Measurements from ENCODE around the gene THOC2. TPM values are rescaled to one million over a fixed set of nuclear protein-coding genes. Genes with fewer than 3 reads are reported as not detected.

The THOC2 gene
- total and polyA plus RNA-seq, 9 of the 15 experiments (the other 6 are each of a cell fraction or from before 2014, with no cell fraction given): 131 to 234 (median 192) TPM

DNA sequence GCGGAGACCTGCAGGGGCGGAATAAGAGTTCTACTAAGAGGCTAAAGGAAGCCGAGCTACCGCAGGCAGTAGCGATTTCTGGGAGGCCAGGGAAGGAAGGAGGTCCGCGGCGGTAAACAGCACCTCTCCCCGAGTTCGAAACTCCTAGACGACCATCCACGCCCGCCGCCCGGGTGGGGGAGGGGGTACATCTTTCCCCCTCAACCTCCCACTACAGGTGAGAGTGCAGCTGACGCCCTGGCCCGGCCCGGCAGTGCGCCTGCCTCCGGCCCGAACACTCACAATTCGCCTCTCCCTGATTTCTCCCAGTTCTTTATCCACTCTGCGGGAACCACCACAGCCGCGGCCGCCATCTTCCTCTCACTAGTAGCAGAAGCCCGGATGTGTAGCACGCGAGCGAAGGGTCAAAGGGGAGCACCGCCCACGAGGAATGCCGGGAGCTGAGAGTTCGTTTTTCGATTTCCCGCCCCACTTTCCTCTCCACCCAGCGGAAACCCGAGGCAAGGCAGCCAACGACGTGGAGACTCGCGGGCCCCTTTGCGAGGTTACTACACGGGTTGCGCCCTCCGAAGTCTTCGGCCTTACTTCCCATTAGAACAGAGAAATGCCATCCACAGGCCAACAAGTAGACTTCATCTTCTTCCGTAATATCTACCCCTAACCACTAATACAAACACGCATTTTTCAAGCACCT, at the start of gene THOC2 (continued):
- TF ChIP-seq, protein P1, sequence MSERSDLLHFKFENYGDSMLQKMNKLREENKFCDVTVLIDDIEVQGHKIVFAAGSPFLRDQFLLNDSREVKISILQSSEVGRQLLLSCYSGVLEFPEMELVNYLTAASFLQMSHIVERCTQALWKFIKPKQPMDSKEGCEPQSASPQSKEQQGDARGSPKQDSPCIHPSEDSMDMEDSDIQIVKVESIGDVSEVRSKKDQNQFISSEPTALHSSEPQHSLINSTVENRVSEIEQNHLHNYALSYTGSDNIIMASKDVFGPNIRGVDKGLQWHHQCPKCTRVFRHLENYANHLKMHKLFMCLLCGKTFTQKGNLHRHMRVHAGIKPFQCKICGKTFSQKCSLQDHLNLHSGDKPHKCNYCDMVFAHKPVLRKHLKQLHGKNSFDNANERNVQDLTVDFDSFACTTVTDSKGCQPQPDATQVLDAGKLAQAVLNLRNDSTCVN (CRISPR knock-in tag; IDR thresholded peaks at IDR 0.05): no peak
- TF ChIP-seq, protein P2, sequence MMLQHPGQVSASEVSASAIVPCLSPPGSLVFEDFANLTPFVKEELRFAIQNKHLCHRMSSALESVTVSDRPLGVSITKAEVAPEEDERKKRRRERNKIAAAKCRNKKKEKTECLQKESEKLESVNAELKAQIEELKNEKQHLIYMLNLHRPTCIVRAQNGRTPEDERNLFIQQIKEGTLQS (IDR thresholded peaks at IDR 0.05): no peak
- TF ChIP-seq, protein P2 (CRISPR knock-in tag; conservative IDR thresholded peaks at IDR 0.05): no peak
- TF ChIP-seq PTTG1 (tag; IDR thresholded peaks at IDR 0.05; ENCODE audit: low read depth) (no peak), ZNF274 (IDR thresholded peaks at IDR 0.05; ENCODE audit: borderline replicate concordance, low read depth, low read length) (no peak), STAT5A (IDR thresholded peaks at IDR 0.05; ENCODE audit: borderline replicate concordance, low read length) (no peak), ZFP36 (IDR thresholded peaks at IDR 0.05; ENCODE audit: low read depth, low read length, partially characterized antibody) (no peak), BRD4 (IDR thresholded peaks at IDR 0.05) (no peak), POLR3A (IDR thresholded peaks at IDR 0.05; ENCODE audit: borderline replicate concordance, extremely low read depth, insufficient read depth, insufficient read length) (no peak), ZNF551 (CRISPR knock-in tag; IDR thresholded peaks at IDR 0.05) (no peak), ILF3 (IDR thresholded peaks at IDR 0.05; ENCODE audit: borderline replicate concordance) (no peak), SRSF1 (IDR thresholded peaks at IDR 0.05; ENCODE audit: low read depth, low read length) (no peak), DDX20 (tag; IDR thresholded peaks at IDR 0.05; ENCODE audit: low read depth) (no peak), RBM14 (IDR thresholded peaks at IDR 0.05; ENCODE audit: borderline replicate concordance, insufficient read depth, low read depth, low read length) (no peak), BRF1 (IDR thresholded peaks at IDR 0.05; ENCODE audit: borderline replicate concordance, extremely low read depth, insufficient read length) (no peak)
- TF ChIP-seq, protein P3, sequence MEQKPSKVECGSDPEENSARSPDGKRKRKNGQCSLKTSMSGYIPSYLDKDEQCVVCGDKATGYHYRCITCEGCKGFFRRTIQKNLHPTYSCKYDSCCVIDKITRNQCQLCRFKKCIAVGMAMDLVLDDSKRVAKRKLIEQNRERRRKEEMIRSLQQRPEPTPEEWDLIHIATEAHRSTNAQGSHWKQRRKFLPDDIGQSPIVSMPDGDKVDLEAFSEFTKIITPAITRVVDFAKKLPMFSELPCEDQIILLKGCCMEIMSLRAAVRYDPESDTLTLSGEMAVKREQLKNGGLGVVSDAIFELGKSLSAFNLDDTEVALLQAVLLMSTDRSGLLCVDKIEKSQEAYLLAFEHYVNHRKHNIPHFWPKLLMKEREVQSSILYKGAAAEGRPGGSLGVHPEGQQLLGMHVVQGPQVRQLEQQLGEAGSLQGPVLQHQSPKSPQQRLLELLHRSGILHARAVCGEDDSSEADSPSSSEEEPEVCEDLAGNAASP (IDR thresholded peaks at IDR 0.05): no peak
- TF ChIP-seq, protein P4, sequence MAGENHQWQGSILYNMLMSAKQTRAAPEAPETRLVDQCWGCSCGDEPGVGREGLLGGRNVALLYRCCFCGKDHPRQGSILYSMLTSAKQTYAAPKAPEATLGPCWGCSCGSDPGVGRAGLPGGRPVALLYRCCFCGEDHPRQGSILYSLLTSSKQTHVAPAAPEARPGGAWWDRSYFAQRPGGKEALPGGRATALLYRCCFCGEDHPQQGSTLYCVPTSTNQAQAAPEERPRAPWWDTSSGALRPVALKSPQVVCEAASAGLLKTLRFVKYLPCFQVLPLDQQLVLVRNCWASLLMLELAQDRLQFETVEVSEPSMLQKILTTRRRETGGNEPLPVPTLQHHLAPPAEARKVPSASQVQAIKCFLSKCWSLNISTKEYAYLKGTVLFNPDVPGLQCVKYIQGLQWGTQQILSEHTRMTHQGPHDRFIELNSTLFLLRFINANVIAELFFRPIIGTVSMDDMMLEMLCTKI (IDR thresholded peaks at IDR 0.05; ENCODE audit: partially characterized antibody): no peak
- TF ChIP-seq, protein P5, sequence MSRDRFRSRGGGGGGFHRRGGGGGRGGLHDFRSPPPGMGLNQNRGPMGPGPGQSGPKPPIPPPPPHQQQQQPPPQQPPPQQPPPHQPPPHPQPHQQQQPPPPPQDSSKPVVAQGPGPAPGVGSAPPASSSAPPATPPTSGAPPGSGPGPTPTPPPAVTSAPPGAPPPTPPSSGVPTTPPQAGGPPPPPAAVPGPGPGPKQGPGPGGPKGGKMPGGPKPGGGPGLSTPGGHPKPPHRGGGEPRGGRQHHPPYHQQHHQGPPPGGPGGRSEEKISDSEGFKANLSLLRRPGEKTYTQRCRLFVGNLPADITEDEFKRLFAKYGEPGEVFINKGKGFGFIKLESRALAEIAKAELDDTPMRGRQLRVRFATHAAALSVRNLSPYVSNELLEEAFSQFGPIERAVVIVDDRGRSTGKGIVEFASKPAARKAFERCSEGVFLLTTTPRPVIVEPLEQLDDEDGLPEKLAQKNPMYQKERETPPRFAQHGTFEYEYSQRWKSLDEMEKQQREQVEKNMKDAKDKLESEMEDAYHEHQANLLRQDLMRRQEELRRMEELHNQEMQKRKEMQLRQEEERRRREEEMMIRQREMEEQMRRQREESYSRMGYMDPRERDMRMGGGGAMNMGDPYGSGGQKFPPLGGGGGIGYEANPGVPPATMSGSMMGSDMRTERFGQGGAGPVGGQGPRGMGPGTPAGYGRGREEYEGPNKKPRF (IDR thresholded peaks at IDR 0.05; ENCODE audit: low read depth, low read length): no peak
